NAMALWA (cell line): ENCODE measurements around the gene PLD4.
"Not testable (repeated sequence)": the region's sequence is repeated elsewhere in the genome, so short reads cannot be mapped to it uniquely, and the experiment has no call there.

Experiments
- DNase-seq: peaks from one replicate; pipeline ENCODE4 v3.0.0-alpha.2; 2015; ENCODE audit warnings: low spot score

PLD4 gene

GRCh38 chr14:104924421-104925213 lies at the start of gene PLD4:
Gene PLD4, plus strand, starts transcription at chr14:104924879. Its CDS starts 2,262 bp downstream, at chr14:104927141.
- peak; percentile 81 for DNase-seq

GRCh38 chr14:104875412-104875751 lies 49.3 kb upstream of the PLD4 start:
- DNase-seq, result no peak

- DNase-seq, result no peak
Observed at GRCh38 chr14:104875811-104876210, 48.9 kb upstream of the PLD4 start.

- peak; percentile 61 for DNase-seq
Observed at GRCh38 chr14:104876251-104876699, 48.4 kb upstream of the PLD4 start.

- no peak for DNase-seq
Observed at GRCh38 chr14:104877066-104877805, 47.4 kb upstream of the PLD4 start.

- no peak for DNase-seq
Observed at GRCh38 chr14:104877806-104878550, 46.7 kb upstream of the PLD4 start.

- DNase-seq, result no peak
Observed at GRCh38 chr14:104878582-104878981, 46.1 kb upstream of the PLD4 start.

- DNase-seq, result no peak
Observed at GRCh38 chr14:104879201-104879982, 45.3 kb upstream of the PLD4 start.

DNA sequence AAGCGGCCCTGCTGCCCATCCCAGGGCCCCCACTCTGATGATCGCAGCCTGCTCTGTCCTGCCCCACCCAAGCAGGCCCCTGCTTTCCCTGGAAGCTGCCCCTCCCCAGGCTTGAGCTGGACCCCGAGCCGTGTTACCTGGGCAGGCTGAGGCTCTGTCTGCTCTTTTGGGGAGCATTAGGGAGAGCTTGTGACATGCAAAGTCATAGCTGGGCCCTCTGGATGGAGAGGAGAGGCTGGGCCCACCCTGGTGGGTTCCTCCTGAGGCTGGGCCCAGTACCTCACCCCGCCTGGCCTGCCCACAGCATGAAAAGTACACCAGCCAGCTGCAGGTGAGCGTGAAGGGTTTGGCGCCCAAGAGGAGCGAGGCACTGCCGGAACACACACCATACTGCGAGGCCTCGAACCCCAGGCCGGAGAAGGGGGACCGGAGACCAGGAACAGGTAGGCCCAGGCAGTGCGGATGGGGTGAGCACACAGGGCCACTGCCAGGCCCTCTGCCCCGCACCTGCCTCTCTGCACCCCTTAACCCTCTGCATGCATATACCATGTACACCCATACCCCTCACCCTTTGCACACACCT lies 44.6 kb upstream of the PLD4 start:
- no peak for DNase-seq

- DNase-seq, result no peak
Observed at GRCh38 chr14:104880584-104881210, 44.0 kb upstream of the PLD4 start.

DNA sequence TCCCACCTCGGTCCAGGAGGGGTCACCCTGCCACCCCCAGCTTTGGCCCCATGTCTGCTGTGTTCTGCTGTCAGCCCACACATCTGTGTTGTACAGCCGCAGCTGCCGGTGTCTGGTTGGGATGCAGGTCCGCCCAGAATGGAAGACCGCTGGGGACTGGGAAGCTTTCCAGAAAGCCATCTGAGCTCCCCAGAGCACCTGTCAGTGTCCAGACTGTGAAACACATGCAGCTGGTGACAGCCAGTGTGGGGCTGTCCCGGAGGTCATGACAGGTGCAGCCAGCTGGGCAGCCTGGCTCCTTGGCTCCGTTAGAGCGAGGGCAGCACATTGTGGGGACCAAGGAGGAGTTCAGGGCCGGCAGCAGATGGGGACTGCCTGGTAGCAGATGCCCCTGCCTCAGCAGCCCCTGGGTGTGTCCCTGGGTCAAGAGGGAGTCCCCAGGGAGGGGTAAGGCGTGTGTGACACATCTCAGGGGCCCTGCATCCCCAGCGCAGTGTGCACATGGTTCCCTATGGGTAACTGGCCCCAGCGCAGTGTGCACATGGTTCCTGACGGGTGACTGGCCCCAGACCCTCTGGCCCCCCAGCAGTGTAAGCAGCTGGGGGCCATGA lies 43.2 kb upstream of the PLD4 start:
- DNase-seq, result peak; percentile 38

DNA sequence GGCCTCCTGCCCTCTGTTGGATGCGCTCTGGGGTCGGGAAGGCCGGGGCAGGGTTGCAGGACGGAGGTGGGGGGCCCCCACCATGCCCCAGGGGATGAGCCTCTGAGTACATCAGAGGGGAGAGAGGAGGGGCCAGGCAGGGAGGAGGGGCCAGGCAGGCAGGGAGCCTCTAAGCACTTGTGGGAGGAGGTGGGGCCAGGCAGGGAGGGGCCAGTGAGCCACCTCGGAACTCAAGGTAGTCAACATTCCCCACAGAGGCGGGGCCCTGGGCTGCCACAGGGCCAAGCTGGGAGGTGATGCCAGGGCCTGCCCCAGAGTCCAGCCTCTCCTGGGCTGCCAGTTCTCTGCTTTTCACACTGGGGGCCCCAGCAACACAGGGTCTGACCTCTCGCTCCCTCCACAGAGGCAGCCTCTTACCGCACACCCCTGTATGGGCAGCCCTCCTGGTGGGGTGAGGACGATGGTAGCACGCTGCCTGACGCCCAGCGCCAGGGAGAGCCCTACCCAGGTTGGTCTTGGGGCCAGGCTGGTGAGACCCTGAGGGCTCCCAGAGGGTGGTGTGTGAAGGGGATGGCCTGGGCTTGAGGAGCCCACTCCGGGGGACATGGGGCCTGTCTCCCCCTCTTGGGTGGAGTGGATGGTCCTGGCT lies 42.2 kb upstream of the PLD4 start:
- peak; percentile 45 for DNase-seq

DNA sequence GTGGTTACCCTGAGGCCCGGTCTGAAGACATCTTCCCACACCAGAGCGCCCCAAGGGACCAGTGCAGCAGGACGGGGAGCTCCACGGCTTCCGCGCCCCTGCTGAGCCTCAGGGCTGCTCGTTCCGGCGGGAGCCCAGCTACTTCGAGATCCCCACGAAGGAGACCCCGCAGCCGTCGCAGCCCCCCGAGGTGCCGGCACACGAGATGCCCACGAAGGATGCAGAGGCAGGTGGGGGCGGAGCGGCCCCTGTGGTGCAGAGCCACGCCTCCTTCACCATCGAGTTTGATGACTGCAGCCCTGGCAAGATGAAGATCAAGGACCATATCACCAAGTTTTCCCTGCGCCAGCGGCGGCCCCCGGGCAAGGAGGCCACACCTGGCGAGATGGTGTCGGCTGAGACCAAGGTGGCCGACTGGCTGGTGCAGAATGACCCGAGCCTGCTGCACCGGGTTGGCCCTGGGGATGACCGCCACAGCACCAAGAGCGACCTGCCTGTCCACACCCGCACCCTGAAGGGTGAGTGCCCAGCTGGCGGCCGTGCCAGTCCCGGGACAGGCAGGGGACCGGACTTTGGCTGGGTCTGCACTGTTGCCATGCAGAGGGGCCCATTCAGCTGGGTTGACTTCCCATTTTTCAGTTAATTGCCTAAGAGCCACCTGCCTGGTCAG lies 41.6 kb upstream of the PLD4 start:
- no peak for DNase-seq

DNA sequence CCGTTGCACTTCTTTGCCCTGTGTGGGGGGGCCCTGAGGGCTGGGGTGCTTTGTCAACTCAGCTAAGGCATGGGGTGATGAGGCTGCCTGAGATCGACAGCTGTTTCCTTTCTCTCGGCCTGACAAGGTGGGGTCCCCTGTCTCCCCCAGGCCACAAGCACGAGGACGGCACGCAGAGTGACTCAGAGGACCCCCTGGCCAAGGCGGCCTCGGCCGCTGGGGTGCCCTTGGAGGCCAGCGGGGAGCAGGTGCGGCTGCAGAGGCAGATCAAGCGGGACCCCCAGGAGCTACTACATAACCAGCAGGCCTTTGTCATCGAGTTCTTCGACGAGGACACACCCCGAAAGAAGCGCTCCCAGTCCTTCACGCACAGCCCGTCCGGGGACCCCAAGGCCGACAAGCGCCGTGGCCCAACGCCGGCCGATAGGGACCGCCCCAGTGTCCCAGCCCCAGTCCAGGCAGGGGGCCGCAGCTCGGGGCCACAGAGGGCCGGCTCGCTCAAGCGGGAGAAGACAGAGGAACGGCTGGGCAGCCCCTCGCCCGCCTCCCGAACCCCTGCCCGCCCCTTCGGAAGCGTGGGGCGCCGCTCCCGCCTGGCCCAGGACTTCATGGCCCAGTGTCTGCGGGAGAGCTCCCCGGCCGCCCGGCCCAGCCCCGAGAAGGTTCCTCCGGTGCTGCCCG lies 40.9 kb upstream of the PLD4 start:
- no peak for DNase-seq

DNA sequence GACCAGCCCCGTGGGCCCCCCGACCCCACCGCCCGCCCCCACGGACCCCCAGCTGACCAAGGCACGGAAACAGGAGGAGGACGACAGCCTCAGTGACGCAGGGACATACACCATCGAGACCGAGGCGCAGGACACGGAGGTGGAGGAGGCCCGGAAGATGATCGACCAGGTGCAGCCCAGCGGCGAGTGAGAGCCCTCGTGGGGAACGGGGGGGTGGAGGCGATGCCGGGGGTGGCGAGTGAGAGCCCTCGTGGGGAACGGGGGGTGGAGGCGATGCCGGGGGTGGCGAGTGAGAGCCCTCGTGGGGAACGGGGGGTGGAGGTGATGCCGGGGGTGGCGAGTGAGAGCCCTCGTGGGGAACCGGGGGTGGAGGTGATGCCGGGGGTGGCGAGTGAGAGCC lies 40.3 kb upstream of the PLD4 start:
- not testable (repeated sequence) for DNase-seq

DNA sequence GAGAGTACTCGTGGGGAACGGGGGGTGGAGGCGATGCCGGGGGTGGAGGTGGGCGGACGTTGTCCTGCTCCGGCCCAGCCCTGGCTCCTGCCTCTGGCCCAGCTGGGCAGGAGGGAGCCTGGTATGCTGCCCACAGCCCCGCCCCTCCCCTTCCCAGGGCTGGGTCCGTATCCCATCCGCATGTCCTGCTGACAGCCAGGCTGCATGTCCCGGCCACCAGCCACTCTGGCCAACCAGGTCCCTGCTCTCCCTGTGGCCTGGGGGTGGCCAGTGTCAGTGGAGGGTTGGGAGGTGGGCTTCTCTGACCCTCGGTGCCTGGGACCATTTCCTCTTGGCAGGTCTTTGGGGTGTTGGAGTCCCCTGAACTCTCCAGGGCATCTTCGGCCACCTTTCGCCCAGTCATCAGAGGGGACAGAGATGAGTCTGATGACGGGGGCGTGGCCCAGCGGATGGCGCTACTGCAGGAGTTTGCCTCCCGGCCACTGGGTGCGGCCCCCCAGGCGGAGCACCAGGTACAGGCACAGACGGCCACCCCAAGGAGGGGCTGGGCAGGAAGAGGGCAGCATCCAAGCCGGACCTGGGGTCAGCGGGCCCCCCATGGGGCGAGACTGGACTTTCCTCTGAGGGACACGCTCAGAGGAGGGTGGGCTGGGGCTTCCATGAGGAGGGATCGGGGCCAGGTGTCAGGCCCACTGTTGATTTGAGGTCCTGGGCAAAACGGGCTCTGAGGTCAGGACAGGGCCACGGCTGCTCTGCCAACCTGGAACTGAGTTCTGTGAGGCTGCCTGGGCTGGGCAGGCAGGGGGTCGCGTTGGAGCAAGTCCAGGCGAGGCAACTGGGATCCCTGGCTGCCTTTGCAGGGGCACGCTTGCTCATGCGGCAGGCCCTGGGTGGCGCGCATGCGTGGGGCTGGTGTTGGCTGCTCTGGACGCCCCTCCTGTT lies 39.4 kb upstream of the PLD4 start:
- DNase-seq, result no peak

DNA sequence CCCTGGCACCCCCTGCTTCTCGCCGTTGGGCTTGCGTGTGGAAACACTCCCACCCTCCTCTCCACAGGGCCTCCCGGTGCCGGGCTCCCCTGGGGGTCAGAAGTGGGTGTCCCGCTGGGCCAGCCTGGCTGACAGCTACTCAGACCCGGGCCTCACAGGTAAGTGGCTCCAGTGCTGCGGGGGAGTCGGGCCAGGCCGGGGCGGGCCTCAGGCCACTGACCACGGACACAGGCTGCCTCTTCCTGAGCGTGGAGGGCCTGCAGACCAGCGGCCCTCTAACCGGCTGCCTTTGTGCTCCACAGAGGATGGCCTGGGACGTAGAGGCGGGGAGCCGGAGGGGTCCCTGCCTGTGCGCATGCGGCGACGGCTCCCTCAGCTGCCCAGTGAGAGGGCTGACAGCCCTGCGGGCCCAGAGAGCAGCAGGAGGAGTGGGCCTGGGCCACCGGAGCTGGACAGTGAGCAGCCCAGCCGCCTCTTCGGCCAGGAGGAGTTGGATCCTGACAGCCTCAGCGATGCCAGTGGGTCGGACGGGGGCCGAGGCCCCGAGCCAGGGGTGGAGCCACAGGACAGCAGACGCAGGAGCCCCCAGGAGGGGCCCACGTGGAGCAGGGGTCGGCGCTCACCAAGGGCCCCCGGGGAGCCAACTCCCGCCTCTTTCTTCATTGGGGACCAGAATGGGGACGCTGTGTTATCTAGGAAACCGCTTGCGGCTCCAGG lies 38.5 kb upstream of the PLD4 start:
- DNase-seq, result no peak
